Measurements from ENCODE around the gene FANCF.

Gene FANCF

DNA sequence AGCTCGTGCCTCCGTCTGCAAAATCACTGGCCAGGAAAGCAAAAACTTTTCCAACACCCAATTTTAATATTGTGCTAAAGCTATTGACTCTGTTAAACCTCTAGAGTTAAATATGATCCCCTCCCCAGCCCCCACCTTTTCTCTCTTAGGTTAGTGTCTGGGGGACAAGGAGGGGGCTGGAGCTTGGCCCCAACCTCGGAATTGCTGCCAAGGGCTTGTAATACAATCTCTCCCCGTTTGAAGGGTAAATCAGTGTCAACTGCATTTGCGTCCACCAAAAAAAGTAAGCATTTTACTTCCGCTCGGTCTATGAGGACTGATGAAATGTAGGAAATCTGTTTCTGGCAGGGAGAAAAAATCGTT, 40.7 kb upstream of the FANCF start, which contains the start of gene GAS2:
TSS of gene GAS2 (plus strand) at position 287 of the 363 bp plus-strand sequence. CDS start 8,259 bp downstream, outside the sequence.
- Histone ChIP-seq H3K9ac (ENCODE audit: low read length) (peak within 1 kb of the TSS; percentile 50), H4K8ac (ENCODE audit: low read length) (no peak within 1 kb of the TSS)
- DNase-seq: no peak

DNA sequence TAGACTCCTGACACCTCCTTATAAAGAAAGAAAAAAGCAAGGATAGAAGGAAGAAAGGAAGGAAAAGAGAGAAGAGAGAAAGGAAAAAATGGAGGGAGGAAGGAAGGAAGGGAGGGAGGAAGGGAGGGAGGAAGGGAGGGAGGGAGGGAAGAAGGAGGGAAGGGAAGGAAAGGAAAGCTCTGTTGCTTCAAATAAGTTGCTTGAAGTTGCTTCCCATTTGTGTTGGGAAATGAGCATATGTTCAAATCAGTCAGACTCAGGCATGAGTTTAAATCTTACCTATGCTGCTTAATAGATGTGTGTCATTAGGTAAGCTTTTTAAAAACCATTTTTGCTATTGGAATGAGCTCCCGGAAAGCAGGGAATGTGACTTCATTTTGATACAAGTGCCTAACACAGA, 34.2 kb upstream of the FANCF start:
- H2BK15ac ChIP-seq (ENCODE audit: low read depth, poor library complexity, severe bottlenecking): no peak overlapping the region
- no peak overlapping the region for H2AK5ac ChIP-seq (ENCODE audit: low read length, severe bottlenecking)
- no peak overlapping the region for H3K4me2 ChIP-seq (ENCODE audit: low read length, poor library complexity, severe bottlenecking)
- H3K27ac ChIP-seq (ENCODE audit: low read length, poor library complexity, severe bottlenecking): no peak overlapping the region
- no peaks in the 10 kb centered on the region for H3K9me3 ChIP-seq (ENCODE audit: control insufficient read depth, low read length)
- no peaks in the 10 kb centered on the region for H3K36me3 ChIP-seq (ENCODE audit: control insufficient read depth in 1 of 2, insufficient read depth in 2 of 2, low read depth in 1 of 2, low read length in 2 of 2)
- no peak overlapping the region for H4K8ac ChIP-seq (ENCODE audit: low read length)
- H3K27me3 ChIP-seq (ENCODE audit: control insufficient read depth in 1 of 2, insufficient read depth in 1 of 2, low read length in 2 of 2): no peaks in the 10 kb centered on the region
- no peak overlapping the region for H3K9ac ChIP-seq (ENCODE audit: low read length)
- H2BK5ac ChIP-seq (ENCODE audit: low read depth, low read length, poor library complexity, severe bottlenecking): no peak overlapping the region
- no peak overlapping the region for H2BK120ac ChIP-seq (ENCODE audit: low read depth, low read length)
- H3K14ac ChIP-seq (ENCODE audit: low read length in 2 of 2): no peak overlapping the region
- H3K4me3 ChIP-seq (ENCODE audit: insufficient read depth in 1 of 2, low read depth in 1 of 2, low read length in 2 of 2): no peak overlapping the region
- H3K18ac ChIP-seq (ENCODE audit: low read depth in 1 of 2, low read length in 2 of 2): no peak overlapping the region
- no peak overlapping the region for H4K91ac ChIP-seq (ENCODE audit: low read length)
- H2BK12ac ChIP-seq (ENCODE audit: low read length in 2 of 2): no peak overlapping the region
- H2AFZ ChIP-seq (ENCODE audit: low read depth, low read length): no peak overlapping the region
- 99% methylated on average over 1 of the region's 1 CpG for WGBS
- no peaks in the 10 kb centered on the region for H3K79me1 ChIP-seq (replicated peaks; ENCODE audit: low read length, poor library complexity, severe bottlenecking)
- no peaks in the 10 kb centered on the region for H3K4me1 ChIP-seq (ENCODE audit: control insufficient read depth, insufficient read depth, low read depth, low read length)
- H3K23ac ChIP-seq (ENCODE audit: low read length in 2 of 2): no peak overlapping the region
- no peak for DNase-seq
- H3K4ac ChIP-seq (ENCODE audit: low read depth in 1 of 2, low read length in 2 of 2): no peak overlapping the region

More for the DNA sequence above, 40.7 kb upstream of the FANCF start, which contains the start of gene GAS2:
- no peak within 1 kb of the TSS for H3K18ac ChIP-seq (ENCODE audit: low read depth in 1 of 2, low read length in 2 of 2)
- H2BK120ac ChIP-seq (ENCODE audit: low read depth, low read length): no peak within 1 kb of the TSS
- H3K4me1 ChIP-seq (ENCODE audit: control insufficient read depth, insufficient read depth, low read depth, low read length): no peaks in the 10 kb centered on the region
- whole genome bisulfite sequencing: 5% methylated on average over 8 of the region's 8 CpGs
- H3K79me1 ChIP-seq (replicated peaks; ENCODE audit: low read length, poor library complexity, severe bottlenecking): no peaks in the 10 kb centered on the region
- H3K23ac ChIP-seq (ENCODE audit: low read length in 2 of 2): no peak within 1 kb of the TSS
- no peaks in the 10 kb centered on the region for H3K36me3 ChIP-seq (ENCODE audit: control insufficient read depth in 1 of 2, insufficient read depth in 2 of 2, low read depth in 1 of 2, low read length in 2 of 2)
- peak within 1 kb of the TSS; percentile 92 for H3K4me2 ChIP-seq (ENCODE audit: low read length, poor library complexity, severe bottlenecking)
- H2BK5ac ChIP-seq (ENCODE audit: low read depth, low read length, poor library complexity, severe bottlenecking): no peak within 1 kb of the TSS
- H3K14ac ChIP-seq (ENCODE audit: low read length in 2 of 2): no peak within 1 kb of the TSS
- peaks cover 13 to 48% of the 10 kb centered on the region in 2 experiments for H3K27me3 ChIP-seq (ENCODE audit: control insufficient read depth in 1 of 2, insufficient read depth in 1 of 2, low read length in 2 of 2)
- peak within 1 kb of the TSS; percentile 42 for H2AFZ ChIP-seq (ENCODE audit: low read depth, low read length)
- H2BK15ac ChIP-seq (ENCODE audit: low read depth, poor library complexity, severe bottlenecking): no peak within 1 kb of the TSS
- H3K4ac ChIP-seq (ENCODE audit: low read depth in 1 of 2, low read length in 2 of 2): no peak within 1 kb of the TSS
- H3K9me3 ChIP-seq (ENCODE audit: control insufficient read depth, low read length): no peaks in the 10 kb centered on the region
- no peak within 1 kb of the TSS for H2AK5ac ChIP-seq (ENCODE audit: low read length, severe bottlenecking)
- no peak within 1 kb of the TSS for H3K27ac ChIP-seq (ENCODE audit: low read length, poor library complexity, severe bottlenecking)
- peak within 1 kb of the TSS; percentile 52 to 78 for H3K4me3 ChIP-seq (ENCODE audit: insufficient read depth in 1 of 2, low read depth in 1 of 2, low read length in 2 of 2)
- no peak within 1 kb of the TSS for H4K91ac ChIP-seq (ENCODE audit: low read length)
- no peak within 1 kb of the TSS for H2BK12ac ChIP-seq (ENCODE audit: low read length in 2 of 2)

DNA sequence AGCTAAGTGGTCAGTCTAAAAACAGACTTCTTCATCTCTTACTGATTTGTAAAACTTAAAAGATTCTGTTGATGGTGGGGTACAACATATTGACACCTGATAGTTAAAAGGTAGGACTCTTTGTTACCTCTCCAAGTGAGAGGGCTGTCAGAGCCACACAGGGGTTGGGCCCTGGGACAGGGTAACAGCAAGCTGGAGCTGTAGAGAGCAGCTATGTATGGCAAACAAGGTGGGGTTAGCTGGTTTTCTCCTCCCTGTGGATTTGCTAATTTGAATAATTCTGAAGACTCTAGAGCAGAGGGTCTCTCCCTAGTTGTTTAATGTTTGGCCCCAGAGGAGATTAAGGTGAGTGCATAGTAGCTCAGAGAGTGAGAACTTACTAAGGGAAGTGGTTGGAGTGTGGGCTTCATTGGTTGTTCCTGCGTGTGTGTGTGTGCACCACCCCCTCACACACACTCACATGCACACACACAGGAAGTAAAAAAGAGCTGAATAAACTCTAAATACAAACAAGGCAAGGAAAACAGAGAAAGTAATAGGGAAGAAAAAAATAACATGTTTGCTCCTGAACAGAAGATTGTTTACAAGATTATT, 31.6 kb upstream of the FANCF start:
- H4K91ac ChIP-seq (ENCODE audit: low read length): no peak overlapping the region
- H3K9me3 ChIP-seq (ENCODE audit: control insufficient read depth, low read length): no peaks in the 10 kb centered on the region
- H2BK120ac ChIP-seq (ENCODE audit: low read depth, low read length): no peak overlapping the region
- DNase-seq: no peak
- no peak overlapping the region for H2AK5ac ChIP-seq (ENCODE audit: low read length, severe bottlenecking)
- no peak overlapping the region for H3K14ac ChIP-seq (ENCODE audit: low read length in 2 of 2)
- peak overlapping the region; percentile 69 for H2BK15ac ChIP-seq (ENCODE audit: low read depth, poor library complexity, severe bottlenecking)
- no peaks in the 10 kb centered on the region for H3K36me3 ChIP-seq (ENCODE audit: control insufficient read depth in 1 of 2, insufficient read depth in 2 of 2, low read depth in 1 of 2, low read length in 2 of 2)
- H3K23ac ChIP-seq (ENCODE audit: low read length in 2 of 2): no peak overlapping the region
- H3K18ac ChIP-seq (ENCODE audit: low read depth in 1 of 2, low read length in 2 of 2): no peak overlapping the region
- no peaks in the 10 kb centered on the region for H3K4me1 ChIP-seq (ENCODE audit: control insufficient read depth, insufficient read depth, low read depth, low read length)
- H3K4me3 ChIP-seq (ENCODE audit: insufficient read depth in 1 of 2, low read depth in 1 of 2, low read length in 2 of 2): no peak overlapping the region
- H3K4me2 ChIP-seq (ENCODE audit: low read length, poor library complexity, severe bottlenecking): no peak overlapping the region
- no peak overlapping the region for H2BK5ac ChIP-seq (ENCODE audit: low read depth, low read length, poor library complexity, severe bottlenecking)
- no peak overlapping the region for H4K8ac ChIP-seq (ENCODE audit: low read length)
- H2BK12ac ChIP-seq (ENCODE audit: low read length in 2 of 2): no peak overlapping the region
- WGBS: no CpG with 5 or more reads among the region's 1 CpG
- H3K27me3 ChIP-seq (ENCODE audit: control insufficient read depth in 1 of 2, insufficient read depth in 1 of 2, low read length in 2 of 2): no peaks in the 10 kb centered on the region
- no peak overlapping the region for H2AFZ ChIP-seq (ENCODE audit: low read depth, low read length)
- no peaks in the 10 kb centered on the region for H3K79me1 ChIP-seq (replicated peaks; ENCODE audit: low read length, poor library complexity, severe bottlenecking)
- H3K9ac ChIP-seq (ENCODE audit: low read length): no peak overlapping the region
- H3K27ac ChIP-seq (ENCODE audit: low read length, poor library complexity, severe bottlenecking): no peak overlapping the region
- H3K4ac ChIP-seq (ENCODE audit: low read depth in 1 of 2, low read length in 2 of 2): no peak overlapping the region

DNA sequence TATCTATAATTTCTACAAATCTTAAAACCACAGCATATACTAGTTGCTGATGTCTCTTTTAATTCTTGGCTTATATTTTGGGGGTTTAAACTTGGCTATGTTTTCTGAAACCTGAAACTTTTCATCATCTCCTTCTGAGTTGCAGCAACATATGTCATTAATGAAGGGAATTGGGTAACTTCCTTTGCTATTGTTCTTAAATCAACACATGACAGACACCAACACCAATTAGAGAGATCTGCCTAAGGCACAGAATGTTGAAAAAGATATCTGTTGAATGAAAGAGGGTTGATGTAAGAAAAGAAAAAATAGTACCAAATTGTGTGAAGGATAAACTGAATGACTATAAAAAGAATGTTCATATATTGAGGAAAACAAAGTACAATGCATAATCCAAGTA, 30.5 kb upstream of the FANCF start:
- Histone ChIP-seq H3K36me3 (ENCODE audit: control insufficient read depth in 1 of 2, insufficient read depth in 2 of 2, low read depth in 1 of 2, low read length in 2 of 2) (no peaks in the 10 kb centered on the region), H2AK5ac (ENCODE audit: low read length, severe bottlenecking) (no peak overlapping the region), H3K4ac (ENCODE audit: low read depth in 1 of 2, low read length in 2 of 2) (no peak overlapping the region), H2AFZ (ENCODE audit: low read depth, low read length) (no peak overlapping the region), H2BK15ac (ENCODE audit: low read depth, poor library complexity, severe bottlenecking) (no peak overlapping the region), H2BK120ac (ENCODE audit: low read depth, low read length) (no peak overlapping the region), H2BK5ac (ENCODE audit: low read depth, low read length, poor library complexity, severe bottlenecking) (no peak overlapping the region), H3K18ac (ENCODE audit: low read depth in 1 of 2, low read length in 2 of 2) (no peak overlapping the region), H3K14ac (ENCODE audit: low read length in 2 of 2) (no peak overlapping the region), H3K79me1 (replicated peaks; ENCODE audit: low read length, poor library complexity, severe bottlenecking) (no peaks in the 10 kb centered on the region), H3K23ac (ENCODE audit: low read length in 2 of 2) (no peak overlapping the region), H3K9me3 (ENCODE audit: control insufficient read depth, low read length) (no peaks in the 10 kb centered on the region), H4K91ac (ENCODE audit: low read length) (no peak overlapping the region), H3K4me1 (ENCODE audit: control insufficient read depth, insufficient read depth, low read depth, low read length) (no peaks in the 10 kb centered on the region), H3K4me2 (ENCODE audit: low read length, poor library complexity, severe bottlenecking) (no peak overlapping the region), H3K9ac (ENCODE audit: low read length) (no peak overlapping the region), H4K8ac (ENCODE audit: low read length) (no peak overlapping the region), H3K27ac (ENCODE audit: low read length, poor library complexity, severe bottlenecking) (no peak overlapping the region), H3K4me3 (ENCODE audit: insufficient read depth in 1 of 2, low read depth in 1 of 2, low read length in 2 of 2) (no peak overlapping the region), H3K27me3 (ENCODE audit: control insufficient read depth in 1 of 2, insufficient read depth in 1 of 2, low read length in 2 of 2) (no peaks in the 10 kb centered on the region), H2BK12ac (ENCODE audit: low read length in 2 of 2) (no peak overlapping the region)
- DNase-seq: no peak

All from mesenchymal stem cell (in vitro differentiated cells and primary cell).